PFSK-1 (cell line): Measurements from ENCODE around the gene YIPF4.

Experiments
- FOXP2 ChIP-seq: optimal IDR thresholded peaks from 2 replicates; pipeline ENCODE3; 2011; ENCODE audit warnings: borderline replicate concordance, control low read depth, inconsistent platforms; ENCODE audit not compliant: insufficient read depth; ENCODE audit errors: extremely low read length, extremely low read depth
- POLR2AphosphoS5 ChIP-seq: IDR thresholded peaks from 2 replicates; pipeline ENCODE4 v1.6.1; 2012; ENCODE audit warnings: low read depth, mild to moderate bottlenecking, control low read depth, low read length, moderate library complexity
- SIN3A ChIP-seq: IDR thresholded peaks from 2 replicates; pipeline ENCODE4 v1.6.1; 2012; ENCODE audit warnings: mild to moderate bottlenecking, low read length, moderate library complexity, borderline replicate concordance; ENCODE audit not compliant: insufficient read depth
- TAF1 ChIP-seq: IDR thresholded peaks from 2 replicates; pipeline ENCODE4 v1.6.1; 2012; ENCODE audit warnings: low read length, control low read depth, borderline replicate concordance; ENCODE audit not compliant: insufficient read depth
- TF ChIP-seq, protein P1 (sequence below), 2 experiments: IDR thresholded peaks; 2 replicates each; pipeline versions ENCODE4 v1.6.1 to v1.8.0; 2011 to 2012; ENCODE audit warnings: low read depth in 2 of 2, low read length in 2 of 2, control low read depth in 1 of 2, inconsistent platforms in 1 of 2, mild to moderate bottlenecking in 1 of 2, moderate library complexity in 1 of 2; ENCODE audit not compliant: insufficient read depth in 1 of 2

The YIPF4 gene

DNA sequence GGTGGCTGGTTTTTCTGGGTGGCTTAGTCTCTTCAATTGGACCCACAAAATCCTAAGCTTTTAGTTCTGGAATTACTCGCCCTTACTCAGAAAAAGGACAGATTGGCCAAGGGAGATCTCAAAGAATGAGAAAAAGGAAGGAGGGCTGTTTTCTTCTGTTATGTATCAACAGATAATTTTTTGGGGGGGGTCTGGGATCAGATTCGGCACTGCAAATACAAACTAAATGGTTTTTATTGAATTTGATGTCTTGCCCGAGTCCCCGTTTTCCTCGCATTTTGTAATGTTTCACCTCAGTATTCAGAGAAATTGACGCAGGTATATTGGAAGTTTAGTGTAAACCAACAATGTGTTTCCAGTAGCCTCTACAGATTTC is 762 bp downstream of the YIPF4 start:
- TF ChIP-seq, protein P1, sequence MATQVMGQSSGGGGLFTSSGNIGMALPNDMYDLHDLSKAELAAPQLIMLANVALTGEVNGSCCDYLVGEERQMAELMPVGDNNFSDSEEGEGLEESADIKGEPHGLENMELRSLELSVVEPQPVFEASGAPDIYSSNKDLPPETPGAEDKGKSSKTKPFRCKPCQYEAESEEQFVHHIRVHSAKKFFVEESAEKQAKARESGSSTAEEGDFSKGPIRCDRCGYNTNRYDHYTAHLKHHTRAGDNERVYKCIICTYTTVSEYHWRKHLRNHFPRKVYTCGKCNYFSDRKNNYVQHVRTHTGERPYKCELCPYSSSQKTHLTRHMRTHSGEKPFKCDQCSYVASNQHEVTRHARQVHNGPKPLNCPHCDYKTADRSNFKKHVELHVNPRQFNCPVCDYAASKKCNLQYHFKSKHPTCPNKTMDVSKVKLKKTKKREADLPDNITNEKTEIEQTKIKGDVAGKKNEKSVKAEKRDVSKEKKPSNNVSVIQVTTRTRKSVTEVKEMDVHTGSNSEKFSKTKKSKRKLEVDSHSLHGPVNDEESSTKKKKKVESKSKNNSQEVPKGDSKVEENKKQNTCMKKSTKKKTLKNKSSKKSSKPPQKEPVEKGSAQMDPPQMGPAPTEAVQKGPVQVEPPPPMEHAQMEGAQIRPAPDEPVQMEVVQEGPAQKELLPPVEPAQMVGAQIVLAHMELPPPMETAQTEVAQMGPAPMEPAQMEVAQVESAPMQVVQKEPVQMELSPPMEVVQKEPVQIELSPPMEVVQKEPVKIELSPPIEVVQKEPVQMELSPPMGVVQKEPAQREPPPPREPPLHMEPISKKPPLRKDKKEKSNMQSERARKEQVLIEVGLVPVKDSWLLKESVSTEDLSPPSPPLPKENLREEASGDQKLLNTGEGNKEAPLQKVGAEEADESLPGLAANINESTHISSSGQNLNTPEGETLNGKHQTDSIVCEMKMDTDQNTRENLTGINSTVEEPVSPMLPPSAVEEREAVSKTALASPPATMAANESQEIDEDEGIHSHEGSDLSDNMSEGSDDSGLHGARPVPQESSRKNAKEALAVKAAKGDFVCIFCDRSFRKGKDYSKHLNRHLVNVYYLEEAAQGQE (IDR thresholded peaks at IDR 0.05; ENCODE audit: insufficient read depth in 1 of 2, low read depth in 2 of 2, low read length in 2 of 2): no peak
- no peak for TF ChIP-seq FOXP2
- TF ChIP-seq POLR2AphosphoS5: no peak
- TF ChIP-seq TAF1: no peak
- TF ChIP-seq SIN3A: no peak

GRCh38 chr2:32284321-32284720 is 6.6 kb downstream of the YIPF4 start:
- TF ChIP-seq, protein P1 (IDR thresholded peaks at IDR 0.05; ENCODE audit: insufficient read depth in 1 of 2, low read depth in 2 of 2, low read length in 2 of 2): no peak
- no peak for TF ChIP-seq FOXP2
- no peak for TF ChIP-seq TAF1
- TF ChIP-seq SIN3A: no peak
- no peak for TF ChIP-seq POLR2AphosphoS5

- TF ChIP-seq, protein P1 (IDR thresholded peaks at IDR 0.05; ENCODE audit: insufficient read depth in 1 of 2, low read depth in 2 of 2, low read length in 2 of 2): no peak
- TF ChIP-seq TAF1 (no peak), POLR2AphosphoS5 (no peak), SIN3A (no peak), FOXP2 (no peak)
Measured at GRCh38 chr2:32289165-32289999, 11.7 kb downstream of the YIPF4 start.

GRCh38 chr2:32290000-32290339 is 12.3 kb downstream of the YIPF4 start:
- TF ChIP-seq SIN3A (no peak), FOXP2 (no peak), TAF1 (no peak), POLR2AphosphoS5 (no peak)
- TF ChIP-seq, protein P1 (IDR thresholded peaks at IDR 0.05; ENCODE audit: insufficient read depth in 1 of 2, low read depth in 2 of 2, low read length in 2 of 2): no peak
